ENCODE measurements around the gene SRCIN1. TPM values are rescaled to one million over a fixed set of nuclear protein-coding genes. Genes with fewer than 3 reads are reported as not detected.

The SRCIN1 gene
- total RNA-seq, 1 experiment from 2014 or later, result 6.9 TPM

- no peak overlapping the region for H2BK120ac ChIP-seq (ENCODE audit: low read depth, low read length, poor library complexity, severe bottlenecking)
- Mint-ChIP-seq H3K36me3 (ENCODE audit: insufficient read depth in 1 of 3, low read depth in 3 of 3) (no peaks in the 10 kb centered on the region; a peak in 1 of 7 replicates), H3K27me3 (ENCODE audit: low read depth) (peaks cover 25% of the 10 kb centered on the region), H3K9me3 (no peaks in the 10 kb centered on the region), H3K27ac (no peak overlapping the region; a peak in 2 of 7 replicates), H3K4me1 (peaks cover 10 to 37% of the 10 kb centered on the region in 2 experiments; a peak in 3 of 4 replicates), H3K4me3 (no peak overlapping the region)
- H3K27me3 ChIP-seq (ENCODE audit: insufficient read depth, low read length), result no peaks in the 10 kb centered on the region
- H3K18ac ChIP-seq (ENCODE audit: insufficient read length, low read depth, low read length), result no peak overlapping the region
- H2BK15ac ChIP-seq (ENCODE audit: low read depth, low read length), result no peak overlapping the region
- H3K4ac ChIP-seq (ENCODE audit: low read depth, low read length), result no peak overlapping the region
- H3K4me1 ChIP-seq (ENCODE audit: insufficient read depth, low read length), result no peaks in the 10 kb centered on the region
- TF ChIP-seq, protein P1, sequence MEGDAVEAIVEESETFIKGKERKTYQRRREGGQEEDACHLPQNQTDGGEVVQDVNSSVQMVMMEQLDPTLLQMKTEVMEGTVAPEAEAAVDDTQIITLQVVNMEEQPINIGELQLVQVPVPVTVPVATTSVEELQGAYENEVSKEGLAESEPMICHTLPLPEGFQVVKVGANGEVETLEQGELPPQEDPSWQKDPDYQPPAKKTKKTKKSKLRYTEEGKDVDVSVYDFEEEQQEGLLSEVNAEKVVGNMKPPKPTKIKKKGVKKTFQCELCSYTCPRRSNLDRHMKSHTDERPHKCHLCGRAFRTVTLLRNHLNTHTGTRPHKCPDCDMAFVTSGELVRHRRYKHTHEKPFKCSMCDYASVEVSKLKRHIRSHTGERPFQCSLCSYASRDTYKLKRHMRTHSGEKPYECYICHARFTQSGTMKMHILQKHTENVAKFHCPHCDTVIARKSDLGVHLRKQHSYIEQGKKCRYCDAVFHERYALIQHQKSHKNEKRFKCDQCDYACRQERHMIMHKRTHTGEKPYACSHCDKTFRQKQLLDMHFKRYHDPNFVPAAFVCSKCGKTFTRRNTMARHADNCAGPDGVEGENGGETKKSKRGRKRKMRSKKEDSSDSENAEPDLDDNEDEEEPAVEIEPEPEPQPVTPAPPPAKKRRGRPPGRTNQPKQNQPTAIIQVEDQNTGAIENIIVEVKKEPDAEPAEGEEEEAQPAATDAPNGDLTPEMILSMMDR (conservative IDR thresholded peaks at IDR 0.05), result no peak
- H3K79me1 ChIP-seq (ENCODE audit: insufficient read depth, low read depth, low read length, poor library complexity, severe bottlenecking), result no peaks in the 10 kb centered on the region
- H3K56ac ChIP-seq (ENCODE audit: insufficient read length, low read depth, low read length), result no peak overlapping the region
- H4K91ac ChIP-seq (ENCODE audit: insufficient read length, low read depth, low read length), result no peak overlapping the region
- H3K14ac ChIP-seq (ENCODE audit: insufficient read depth, low read length), result 0 out of 2 replicates have a peak overlapping the region, but pooled peaks have one; percentile 12
- no peaks in the 10 kb centered on the region for H3K79me2 ChIP-seq (ENCODE audit: insufficient read depth, low read length)
- no peak overlapping the region for H3K9ac ChIP-seq (ENCODE audit: extremely low read depth, insufficient read length, low read length)
- H3K27ac ChIP-seq (ENCODE audit: insufficient read length, low read depth, low read length), result no peak overlapping the region
- H2AFZ ChIP-seq (ENCODE audit: low read length), result no peak overlapping the region
- no peaks in the 10 kb centered on the region for H3K23me2 ChIP-seq (ENCODE audit: insufficient read length, low read depth, low read length, poor library complexity, severe bottlenecking)
- H2AK5ac ChIP-seq (ENCODE audit: insufficient read length, low read length), result no peak overlapping the region
- no peaks in the 10 kb centered on the region for H3K9me3 ChIP-seq (ENCODE audit: control insufficient read depth, low read depth, low read length)
- H2BK20ac ChIP-seq (ENCODE audit: low read depth, low read length, poor library complexity, severe bottlenecking), result no peak overlapping the region
- no peak overlapping the region for H3T11ph ChIP-seq (ENCODE audit: low read length)
- no peak overlapping the region for H3K4me2 ChIP-seq (ENCODE audit: insufficient read depth, insufficient read length, low read length)
- DNase-seq, result no peak
- H2BK12ac ChIP-seq (ENCODE audit: insufficient read length, low read depth, low read length), result no peak overlapping the region
- no CpG with 5 or more reads among the region's 8 CpGs for WGBS (ENCODE audit: extremely low coverage, insufficient read length, low lambda C conversion rate)
- H4K5ac ChIP-seq (ENCODE audit: insufficient read length, low read depth, low read length), result no peak overlapping the region
- H2BK5ac ChIP-seq (ENCODE audit: insufficient read length, low read length), result no peak overlapping the region
- H3K23ac ChIP-seq (ENCODE audit: insufficient read length, low read depth, low read length), result no peak overlapping the region
- no peaks in the 10 kb centered on the region for H4K20me1 ChIP-seq (ENCODE audit: control insufficient read depth, insufficient read depth, insufficient read length)
- no peak overlapping the region for H4K8ac ChIP-seq (replicated peaks; ENCODE audit: insufficient read length, low read depth, low read length)
Measured at GRCh38 chr17:38539386-38539785, 66.4 kb downstream of the SRCIN1 start.

Data from H9 (cell line).